ENCODE results near the gene IMPACT.

The IMPACT gene

GRCh38 chr18:24421831-24422230 is 4.6 kb upstream of the IMPACT start:
- DNase-seq (ENCODE audit: low read depth), result peak; percentile 14

- no peak for DNase-seq (ENCODE audit: low read depth)
These were observed 435 bp upstream of the IMPACT start for GRCh38 chr18:24426073-24426397.

- DNase-seq (ENCODE audit: low read depth), result peak; percentile 20
These were observed 1.0 kb downstream of the IMPACT start for GRCh38 chr18:24427484-24427883.

GRCh38 chr18:24428709-24429108 is 2.2 kb downstream of the IMPACT start:
- DNase-seq (ENCODE audit: low read depth), result no peak

- no peak for DNase-seq (ENCODE audit: low read depth)
These were observed 2.7 kb downstream of the IMPACT start for GRCh38 chr18:24429188-24429587.

- DNase-seq (ENCODE audit: low read depth), result no peak
These were observed 6.1 kb downstream of the IMPACT start for GRCh38 chr18:24432618-24433017.

GRCh38 chr18:24436939-24437338 is 10.5 kb downstream of the IMPACT start:
- DNase-seq (ENCODE audit: low read depth), result no peak

GRCh38 chr18:24443870-24444269 is 17.4 kb downstream of the IMPACT start:
- no peak for DNase-seq (ENCODE audit: low read depth)

- no peak for DNase-seq (ENCODE audit: low read depth)
These were observed 20.0 kb downstream of the IMPACT start for GRCh38 chr18:24446453-24446852.

- DNase-seq (ENCODE audit: low read depth), result no peak
These were observed 20.6 kb downstream of the IMPACT start for GRCh38 chr18:24446953-24447538.

GRCh38 chr18:24447961-24448360 is 21.5 kb downstream of the IMPACT start:
- no peak for DNase-seq (ENCODE audit: low read depth)

- DNase-seq (ENCODE audit: low read depth), result no peak
These were observed 30.1 kb downstream of the IMPACT start for GRCh38 chr18:24456549-24456948.

GRCh38 chr18:24459772-24460171 is 33.3 kb downstream of the IMPACT start:
- DNase-seq (ENCODE audit: low read depth), result no peak

- no peak for DNase-seq (ENCODE audit: low read depth)
These were observed 33.9 kb downstream of the IMPACT start, which contains the start of gene HRH4 for GRCh38 chr18:24460388-24460787. HRH4 (plus strand) TSS chr18:24460637; CDS start chr18:24460729, 92 bp downstream.

GRCh38 chr18:24461996-24462395 is 35.5 kb downstream of the IMPACT start:
- no peak for DNase-seq (ENCODE audit: low read depth)

- no peak for DNase-seq (ENCODE audit: low read depth)
These were observed 36.6 kb downstream of the IMPACT start for GRCh38 chr18:24462838-24463775.

- no peak for DNase-seq (ENCODE audit: low read depth)
These were observed 39.0 kb downstream of the IMPACT start for GRCh38 chr18:24465486-24465885.

GRCh38 chr18:24466771-24467170 is 40.3 kb downstream of the IMPACT start:
- DNase-seq (ENCODE audit: low read depth), result no peak

- DNase-seq (ENCODE audit: low read depth), result no peak
These were observed 43.6 kb downstream of the IMPACT start for GRCh38 chr18:24470022-24470618.

- no peak for DNase-seq (ENCODE audit: low read depth)
These were observed 44.3 kb downstream of the IMPACT start for GRCh38 chr18:24470805-24471204.

GRCh38 chr18:24472591-24472990 is 46.1 kb downstream of the IMPACT start:
- no peak for DNase-seq (ENCODE audit: low read depth)

- no peak for DNase-seq (ENCODE audit: low read depth)
These were observed 47.9 kb downstream of the IMPACT start for GRCh38 chr18:24474406-24474805.

GRCh38 chr18:24475926-24476589 is 49.6 kb downstream of the IMPACT start:
- no peak for DNase-seq (ENCODE audit: low read depth)

All from EH (cell line).